Measurements from ENCODE around the gene TBC1D32. TPM values are rescaled to one million over a fixed set of nuclear protein-coding genes. Genes with fewer than 3 reads are reported as not detected.
"Not testable (repeated sequence)": the region's sequence is repeated elsewhere in the genome, so short reads cannot be mapped to it uniquely, and the experiment has no call there.

The TBC1D32 gene
- polyA plus RNA-seq, 12 donors: 3.9 to 15.9 (median 7.2) TPM; not detected in 1

GRCh38 chr6:121223212-121223611 lies 111.1 kb downstream of the TBC1D32 start:
- DNase-seq: no peak

DNA sequence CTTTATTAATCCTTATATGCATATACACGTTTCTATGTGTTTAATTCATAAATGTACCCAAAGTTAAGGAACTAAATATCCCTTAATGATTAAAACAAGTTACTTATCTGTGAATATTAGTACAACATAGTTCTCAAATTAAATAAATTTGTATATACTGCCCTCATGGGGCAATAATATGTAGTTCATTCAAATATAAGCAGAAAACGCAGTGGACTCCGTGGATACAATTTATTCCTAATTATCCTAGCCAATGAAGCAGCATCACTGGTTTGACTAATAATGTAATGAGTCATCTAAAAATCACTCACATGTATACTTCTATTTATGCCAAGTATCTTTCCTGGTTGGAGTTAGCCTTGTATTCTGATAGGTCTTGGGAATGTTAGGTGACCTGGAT lies 111.6 kb downstream of the TBC1D32 start:
- no peak for DNase-seq

GRCh38 chr6:121216928-121217327 lies 117.4 kb downstream of the TBC1D32 start:
- DNase-seq: no peak

DNA sequence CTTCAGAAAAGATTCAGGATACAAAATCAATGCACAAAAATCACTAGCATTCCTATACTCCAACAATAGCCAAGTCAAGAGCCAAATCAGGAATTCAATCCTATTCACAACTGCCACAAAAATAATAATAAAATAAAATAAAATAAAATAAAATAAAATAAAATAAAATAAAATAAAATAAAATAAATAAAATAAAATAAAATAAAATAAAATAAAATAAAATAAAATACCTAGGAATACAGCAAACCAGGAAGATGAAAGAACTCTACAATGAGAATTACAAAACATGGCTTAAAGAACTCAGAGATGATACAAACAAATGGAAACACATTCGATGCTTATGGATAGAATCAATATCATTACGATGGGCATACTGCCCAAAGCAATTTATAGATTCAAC lies 120.9 kb downstream of the TBC1D32 start:
- DNase-seq: not testable (repeated sequence)

DNA sequence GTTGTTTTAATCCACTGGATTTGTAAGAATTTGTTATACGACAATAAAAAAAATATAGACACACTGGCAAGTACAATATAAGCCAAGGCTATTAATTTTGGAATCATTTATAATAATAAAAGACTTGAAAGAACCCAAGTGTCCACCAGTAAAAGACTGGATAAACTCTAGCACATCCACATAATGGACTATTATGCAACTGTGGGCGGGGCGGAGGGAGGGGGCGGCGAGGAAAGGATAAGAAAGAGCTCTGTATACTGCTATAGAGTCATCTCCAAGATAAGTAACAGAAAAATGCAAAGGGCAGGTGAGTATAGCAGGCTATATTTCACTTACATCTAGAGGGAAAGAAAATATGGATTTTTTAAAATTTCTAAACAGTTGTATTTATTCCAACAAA lies 123.3 kb downstream of the TBC1D32 start:
- DNase-seq: no peak

DNA sequence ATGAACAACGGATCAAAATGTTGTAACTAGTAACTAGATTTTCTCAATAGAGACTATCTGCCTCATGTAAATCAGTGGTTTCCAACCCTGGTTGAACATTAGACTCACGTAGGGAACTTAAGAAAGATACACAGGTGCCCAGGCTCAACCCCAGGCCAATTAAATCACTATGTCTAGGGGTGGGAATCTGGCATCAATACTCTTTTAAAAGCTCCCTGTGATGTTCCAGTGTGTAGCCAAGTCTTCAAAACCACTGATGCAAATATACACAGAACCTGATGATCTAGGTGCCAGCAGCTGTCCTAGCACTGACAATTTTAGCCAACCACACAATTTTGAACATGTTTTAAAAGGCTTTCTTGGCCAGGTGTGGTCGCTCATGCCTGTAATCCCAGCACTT lies 128.7 kb downstream of the TBC1D32 start:
- DNase-seq: no peak

- DNase-seq: no peak
These were observed 133.2 kb downstream of the TBC1D32 start for GRCh38 chr6:121201105-121201504.

DNA sequence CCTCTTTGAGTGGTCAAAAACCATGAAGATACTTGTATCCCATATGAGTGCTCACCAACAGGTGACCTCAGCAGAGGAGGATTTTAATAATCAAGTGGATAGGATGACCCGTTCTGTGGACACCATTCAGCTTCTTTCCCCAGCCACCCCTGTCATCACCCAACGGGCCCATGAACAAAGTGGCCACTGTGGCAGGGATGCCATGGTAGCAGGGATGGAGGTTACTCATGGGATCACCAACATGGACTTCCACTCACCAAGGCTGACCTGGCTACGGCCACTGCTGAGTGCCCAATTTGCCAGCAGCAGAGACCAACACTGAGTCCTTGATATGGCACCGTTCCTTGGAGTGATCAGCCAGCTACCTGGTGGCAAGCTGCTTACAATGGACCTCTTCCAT lies 138.2 kb downstream of the TBC1D32 start:
- not testable (repeated sequence) for DNase-seq

- DNase-seq: no peak
These were observed 144.2 kb downstream of the TBC1D32 start for GRCh38 chr6:121190122-121190521.

DNA sequence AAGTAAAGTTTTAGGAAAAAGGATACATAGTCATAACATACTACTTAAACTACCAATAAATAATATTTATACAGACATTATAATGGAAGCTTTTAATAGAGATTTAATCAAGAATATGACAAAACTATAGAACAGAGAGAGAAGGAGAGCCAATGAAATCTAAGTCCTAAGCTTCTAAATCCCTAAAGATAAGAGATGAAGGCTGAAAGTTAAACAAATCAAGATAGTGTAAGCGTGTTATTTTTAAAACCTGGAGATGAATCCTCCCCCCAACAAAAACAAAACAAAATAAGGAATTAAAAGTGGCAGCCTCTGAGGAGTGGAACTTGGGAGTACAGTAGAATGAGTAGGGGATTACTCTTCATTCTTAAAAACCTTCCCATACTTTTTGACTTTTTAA lies 145.9 kb downstream of the TBC1D32 start:
- no peak for DNase-seq

GRCh38 chr6:121187833-121188200 lies 146.5 kb downstream of the TBC1D32 start:
- DNase-seq: no peak

GRCh38 chr6:121187200-121187832 lies 147.0 kb downstream of the TBC1D32 start:
- DNase-seq: no peak

DNA sequence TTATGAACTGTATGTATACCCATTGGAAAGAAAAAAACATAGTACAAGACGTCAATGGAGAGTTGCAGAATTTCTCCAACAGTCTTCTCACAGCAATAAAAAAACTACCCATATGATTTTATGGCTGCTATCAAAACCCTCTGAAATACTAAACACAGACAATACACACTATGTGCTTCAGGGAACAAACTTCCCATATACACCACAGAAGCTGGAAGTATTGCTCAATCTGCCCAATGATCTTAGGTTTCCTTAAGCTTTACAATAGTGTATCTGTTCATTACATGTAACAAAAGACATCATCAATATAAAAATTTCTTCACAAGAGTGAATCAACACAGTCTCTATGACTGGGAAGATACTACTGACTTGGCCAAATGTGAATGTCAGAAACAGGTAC lies 150.5 kb downstream of the TBC1D32 start:
- DNase-seq: no peak

GRCh38 chr6:121175827-121176226 lies 158.5 kb downstream of the TBC1D32 start:
- DNase-seq: no peak

GRCh38 chr6:121172451-121172850 lies 161.8 kb downstream of the TBC1D32 start:
- not testable (repeated sequence) for DNase-seq

GRCh38 chr6:121171879-121172278 lies 162.4 kb downstream of the TBC1D32 start:
- no peak for DNase-seq

GRCh38 chr6:121161886-121162285 lies 172.4 kb downstream of the TBC1D32 start:
- DNase-seq: no peak

GRCh38 chr6:121160276-121160675 lies 174.0 kb downstream of the TBC1D32 start:
- DNase-seq: no peak

- no peak for DNase-seq
These were observed 175.4 kb downstream of the TBC1D32 start for GRCh38 chr6:121158891-121159290.

DNA sequence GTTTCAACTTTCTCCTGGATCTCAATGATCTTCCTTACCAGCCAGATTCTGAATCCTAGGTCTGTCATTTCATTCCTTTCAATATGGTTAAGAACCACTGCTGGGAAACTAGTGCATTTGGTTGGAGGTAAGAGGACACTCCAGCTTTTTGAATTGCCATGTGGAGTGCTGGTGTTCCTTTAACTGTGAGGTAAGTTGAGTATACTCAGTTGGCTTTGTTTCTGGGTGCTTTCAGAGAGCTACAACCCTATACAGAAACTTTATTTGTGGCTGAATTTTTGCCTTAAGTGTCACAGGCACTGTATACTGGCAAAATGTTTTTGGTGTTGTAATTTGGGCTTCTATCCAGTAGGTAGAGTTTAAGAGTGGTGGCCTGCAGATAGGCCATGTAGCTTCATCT lies 175.8 kb downstream of the TBC1D32 start:
- no peak for DNase-seq

DNA sequence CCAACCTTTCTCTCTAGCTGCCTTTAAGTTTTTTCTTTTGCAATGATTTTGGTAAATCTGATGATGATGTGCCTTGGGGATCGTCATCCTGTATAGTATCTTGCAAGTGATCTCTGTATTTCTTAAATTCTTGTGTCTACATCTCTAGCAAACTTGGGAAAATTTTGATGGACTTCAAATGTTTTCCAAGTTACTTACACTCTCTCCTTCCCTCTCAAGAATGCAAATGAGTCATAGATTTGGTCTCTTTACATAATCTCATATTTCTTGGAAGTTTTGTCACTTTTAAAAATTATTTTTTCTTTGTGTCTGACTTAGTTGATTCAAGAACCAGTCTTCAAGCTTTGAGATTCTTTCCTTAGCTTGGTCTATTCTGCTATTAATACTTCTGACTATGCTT lies 176.4 kb downstream of the TBC1D32 start:
- no peak for DNase-seq

DNA sequence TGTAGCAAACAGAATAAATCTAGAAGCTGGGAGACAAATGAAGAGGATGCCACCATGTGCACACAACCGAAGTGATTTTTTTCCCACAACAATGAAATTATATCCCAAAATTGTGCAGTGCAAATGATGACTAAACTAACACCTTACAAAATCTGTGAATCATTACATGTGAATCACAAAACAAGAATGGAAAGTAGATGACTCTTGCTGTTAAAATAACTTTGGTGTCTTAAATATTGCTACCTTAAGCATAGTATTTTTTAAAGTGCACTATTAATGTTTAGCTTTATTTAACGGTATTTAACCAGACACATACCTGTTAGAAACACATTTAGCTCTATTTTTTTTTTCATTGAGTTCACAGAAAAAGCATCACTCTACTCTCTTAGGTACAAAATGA lies 190.8 kb downstream of the TBC1D32 start:
- no peak for DNase-seq

DNA sequence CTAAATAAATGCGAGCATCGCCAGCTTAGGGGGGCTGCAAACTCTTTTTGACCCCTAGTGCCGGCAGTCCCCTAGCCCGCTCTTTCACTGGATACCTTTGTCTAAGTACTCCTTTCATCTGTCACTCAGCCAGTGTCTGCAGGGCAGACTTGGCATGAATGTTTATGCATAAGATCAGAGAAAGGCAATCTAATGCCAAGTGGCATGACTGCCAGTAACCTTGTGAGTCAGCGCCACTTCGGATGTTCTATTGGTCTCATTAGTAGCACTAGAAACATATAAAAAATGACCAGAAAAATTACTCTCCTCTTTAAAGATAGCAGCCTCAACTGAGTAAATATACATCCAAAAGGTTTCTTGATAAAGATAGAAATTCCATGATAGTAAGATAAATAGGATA lies 192.2 kb downstream of the TBC1D32 start:
- DNase-seq: no peak

- no peak for DNase-seq
These were observed 198.9 kb downstream of the TBC1D32 start for GRCh38 chr6:121135425-121135824.

GRCh38 chr6:121134922-121135321 lies 199.4 kb downstream of the TBC1D32 start:
- no peak for DNase-seq
